ENCODE data around the gene RIPOR1.

The RIPOR1 gene

DNA sequence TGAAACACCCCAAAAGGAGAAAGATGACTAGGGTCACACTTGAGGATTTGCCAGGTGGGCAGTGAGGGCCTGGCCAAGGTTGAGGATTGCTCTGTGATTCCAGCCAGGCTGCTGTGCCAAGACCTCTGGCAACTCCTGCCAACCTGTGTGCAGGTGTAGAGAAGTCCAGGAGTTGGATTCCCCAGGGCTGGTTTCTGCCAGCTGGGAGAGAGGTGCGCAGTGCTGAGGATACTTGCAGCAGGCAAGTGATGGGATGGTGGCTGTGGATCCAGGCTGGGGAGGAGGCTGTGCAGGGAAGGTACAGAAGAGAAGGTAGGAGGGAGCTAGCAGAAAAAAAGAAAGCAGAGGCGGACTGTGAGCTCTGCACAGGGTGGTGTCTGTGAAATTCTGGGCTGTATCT lies 6.6 kb downstream of the RIPOR1 start:
- no peak overlapping the region for H3K4me3 ChIP-seq (ENCODE audit: low read depth, low read length)
- TF ChIP-seq, protein P1, sequence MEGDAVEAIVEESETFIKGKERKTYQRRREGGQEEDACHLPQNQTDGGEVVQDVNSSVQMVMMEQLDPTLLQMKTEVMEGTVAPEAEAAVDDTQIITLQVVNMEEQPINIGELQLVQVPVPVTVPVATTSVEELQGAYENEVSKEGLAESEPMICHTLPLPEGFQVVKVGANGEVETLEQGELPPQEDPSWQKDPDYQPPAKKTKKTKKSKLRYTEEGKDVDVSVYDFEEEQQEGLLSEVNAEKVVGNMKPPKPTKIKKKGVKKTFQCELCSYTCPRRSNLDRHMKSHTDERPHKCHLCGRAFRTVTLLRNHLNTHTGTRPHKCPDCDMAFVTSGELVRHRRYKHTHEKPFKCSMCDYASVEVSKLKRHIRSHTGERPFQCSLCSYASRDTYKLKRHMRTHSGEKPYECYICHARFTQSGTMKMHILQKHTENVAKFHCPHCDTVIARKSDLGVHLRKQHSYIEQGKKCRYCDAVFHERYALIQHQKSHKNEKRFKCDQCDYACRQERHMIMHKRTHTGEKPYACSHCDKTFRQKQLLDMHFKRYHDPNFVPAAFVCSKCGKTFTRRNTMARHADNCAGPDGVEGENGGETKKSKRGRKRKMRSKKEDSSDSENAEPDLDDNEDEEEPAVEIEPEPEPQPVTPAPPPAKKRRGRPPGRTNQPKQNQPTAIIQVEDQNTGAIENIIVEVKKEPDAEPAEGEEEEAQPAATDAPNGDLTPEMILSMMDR (IDR thresholded peaks at IDR 0.05; ENCODE audit: control insufficient read depth, extremely low read depth, insufficient read depth) = no peak
- DNase-seq (ENCODE audit: low read depth) = no peak

DNA sequence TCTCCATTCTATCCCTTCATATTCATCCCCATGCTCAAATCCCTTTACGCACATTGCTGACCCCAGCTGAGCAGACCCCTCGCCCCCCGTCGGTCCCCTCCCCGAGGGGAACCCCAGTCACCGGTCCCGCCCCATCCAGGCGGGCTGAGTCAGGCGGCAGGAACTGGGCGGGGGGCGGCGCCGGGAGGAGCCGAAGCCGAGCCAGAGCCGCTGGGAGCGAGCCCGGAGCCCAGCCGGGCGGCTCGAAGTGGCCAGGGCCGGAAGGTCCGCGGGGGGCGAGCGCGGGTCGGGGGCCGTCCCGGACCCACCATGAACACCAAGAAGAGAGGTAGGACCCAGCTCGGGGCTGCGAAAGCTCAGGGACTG lies 8.6 kb downstream of the RIPOR1 start:
- H3K4me3 ChIP-seq (ENCODE audit: low read depth, low read length) = no peak overlapping the region
- TF ChIP-seq, protein P1 (IDR thresholded peaks at IDR 0.05; ENCODE audit: control insufficient read depth, extremely low read depth, insufficient read depth) = no peak
- no peak for DNase-seq (ENCODE audit: low read depth)

DNA sequence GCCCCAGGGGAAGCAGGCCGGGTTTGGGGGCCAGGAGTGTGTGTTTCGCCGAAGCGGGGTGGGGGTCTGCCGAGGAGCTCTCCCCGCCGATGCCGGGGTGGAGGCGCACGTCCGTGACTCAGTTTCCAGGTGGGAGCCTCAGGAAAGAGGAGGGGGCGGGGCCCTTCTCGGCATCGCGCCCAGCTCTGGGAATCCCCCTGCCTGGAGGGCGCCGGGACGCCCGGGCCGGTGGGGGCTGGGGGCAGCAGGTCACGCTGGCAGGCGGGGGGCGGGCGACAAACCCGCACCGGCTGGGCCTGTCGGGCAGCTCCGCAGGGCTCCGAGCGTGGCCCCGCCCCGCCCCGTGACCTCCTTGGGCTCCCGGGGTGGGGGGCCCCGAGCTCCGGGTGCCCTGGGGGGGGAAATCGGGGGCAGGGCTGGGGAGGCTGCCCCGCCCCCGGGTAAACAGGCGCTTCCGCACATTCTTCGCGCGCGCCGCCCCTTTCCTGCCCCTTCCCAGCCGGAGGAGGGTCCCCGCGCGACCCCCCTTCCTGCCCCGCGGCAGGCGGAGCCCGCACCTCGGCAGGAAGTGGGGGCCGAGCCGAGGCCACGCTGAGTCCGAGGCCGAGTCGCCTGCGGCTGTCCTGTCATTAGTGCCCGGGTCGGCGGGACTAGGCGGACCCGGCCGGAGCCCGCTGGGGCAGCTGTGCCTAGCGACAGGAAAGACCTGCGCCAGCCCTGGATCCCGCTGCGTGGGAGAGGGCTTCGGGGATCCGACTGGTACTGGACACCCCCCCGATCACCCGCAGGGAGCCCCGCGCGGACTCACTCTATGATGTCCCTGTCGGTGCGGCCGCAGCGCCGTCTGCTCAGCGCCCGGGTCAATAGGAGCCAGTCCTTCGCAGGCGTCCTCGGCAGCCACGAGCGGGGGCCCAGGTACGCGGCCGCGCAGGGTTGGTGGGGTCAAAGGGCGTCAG lies 9.3 kb downstream of the RIPOR1 start:
- DNase-seq (ENCODE audit: low read depth) = no peak
- TF ChIP-seq, protein P1 (IDR thresholded peaks at IDR 0.05; ENCODE audit: control insufficient read depth, extremely low read depth, insufficient read depth) = no peak
- H3K4me3 ChIP-seq (ENCODE audit: low read depth, low read length) = no peak overlapping the region

DNA sequence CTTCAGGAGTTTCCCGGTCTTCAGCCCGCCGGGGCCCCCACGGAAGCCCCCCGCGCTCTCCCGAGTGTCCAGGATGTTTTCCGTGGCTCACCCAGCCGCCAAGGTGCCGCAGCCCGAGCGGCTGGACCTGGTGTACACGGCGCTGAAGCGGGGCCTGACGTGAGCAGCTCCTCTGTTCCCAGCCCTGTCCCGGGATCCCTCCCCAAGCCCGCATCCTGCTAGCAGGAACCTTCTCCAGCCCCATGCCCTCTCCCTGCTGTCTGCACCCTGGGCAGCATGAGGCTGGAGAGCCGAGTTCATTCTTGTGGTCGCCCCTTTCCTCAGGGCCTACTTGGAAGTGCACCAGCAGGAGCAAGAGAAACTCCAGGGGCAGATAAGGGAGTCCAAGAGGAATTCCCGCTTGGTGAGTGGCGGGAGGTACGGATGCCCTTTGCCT lies 10.1 kb downstream of the RIPOR1 start:
- H3K4me3 ChIP-seq (ENCODE audit: low read depth, low read length) = no peak overlapping the region
- no peak for DNase-seq (ENCODE audit: low read depth)
- TF ChIP-seq, protein P1 (IDR thresholded peaks at IDR 0.05; ENCODE audit: control insufficient read depth, extremely low read depth, insufficient read depth) = no peak

DNA sequence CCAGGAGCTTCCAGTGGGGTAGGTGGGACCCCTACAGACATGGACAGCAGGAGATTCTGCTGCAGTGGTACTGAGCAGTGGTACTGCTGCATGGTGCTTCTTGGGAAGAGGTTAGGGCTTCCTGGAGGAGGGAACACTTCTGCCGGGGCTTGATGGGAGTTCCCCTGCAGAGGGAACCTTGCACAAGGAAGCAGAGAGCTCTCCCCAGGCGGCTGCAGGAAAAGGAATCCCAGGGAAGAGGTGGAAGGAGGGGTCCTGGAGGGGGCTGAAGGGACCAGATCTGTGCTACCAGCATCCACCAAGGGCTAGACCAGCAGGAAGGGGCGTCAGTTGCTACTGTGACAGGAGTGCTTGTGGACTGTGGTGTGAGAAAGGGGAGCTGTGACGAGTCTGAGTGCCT lies 10.6 kb downstream of the RIPOR1 start:
- H3K4me3 ChIP-seq (ENCODE audit: low read depth, low read length) = no peak overlapping the region
- DNase-seq (ENCODE audit: low read depth) = no peak
- TF ChIP-seq, protein P1 (IDR thresholded peaks at IDR 0.05; ENCODE audit: control insufficient read depth, extremely low read depth, insufficient read depth) = no peak

DNA sequence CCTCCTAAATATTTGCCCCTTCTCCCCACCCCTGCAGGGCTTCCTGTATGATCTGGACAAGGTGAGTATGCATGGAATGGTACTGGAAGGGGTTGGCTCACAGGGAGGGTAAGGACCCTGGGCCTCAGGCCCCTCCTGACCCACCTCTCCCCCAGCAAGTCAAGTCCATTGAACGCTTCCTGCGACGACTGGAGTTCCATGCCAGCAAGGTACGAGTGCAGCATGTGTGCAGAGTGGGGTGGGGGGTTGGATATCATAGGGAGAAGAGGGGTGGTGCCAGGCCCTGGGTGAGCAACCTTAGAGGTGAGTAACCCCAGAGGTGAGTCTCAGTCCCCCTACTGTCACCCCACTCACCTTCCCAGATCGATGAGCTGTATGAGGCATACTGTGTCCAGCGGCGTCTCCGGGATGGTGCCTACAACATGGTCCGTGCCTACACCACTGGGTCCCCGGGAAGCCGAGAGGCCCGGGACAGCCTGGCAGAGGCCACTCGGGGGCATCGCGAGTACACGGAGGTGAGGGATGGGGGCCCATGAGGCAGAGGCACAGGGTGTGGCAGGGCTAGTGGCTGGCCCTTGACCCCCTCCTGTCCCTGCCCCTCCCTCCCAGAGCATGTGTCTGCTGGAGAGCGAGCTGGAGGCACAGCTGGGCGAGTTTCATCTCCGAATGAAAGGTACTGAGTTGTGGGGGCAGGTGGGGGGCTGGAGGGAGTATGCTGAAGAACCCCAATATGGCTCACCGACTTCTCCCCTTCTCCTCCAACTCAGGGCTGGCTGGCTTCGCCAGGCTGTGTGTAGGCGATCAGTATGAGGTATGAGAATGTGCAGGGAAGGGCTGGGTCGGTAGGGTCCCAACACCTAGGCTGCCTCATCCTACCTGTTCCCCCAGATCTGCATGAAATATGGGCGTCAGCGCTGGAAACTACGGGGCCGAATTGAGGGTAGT lies 11.3 kb downstream of the RIPOR1 start:
- DNase-seq (ENCODE audit: low read depth) = no peak
- H3K4me3 ChIP-seq (ENCODE audit: low read depth, low read length) = no peak overlapping the region
- TF ChIP-seq, protein P1 (IDR thresholded peaks at IDR 0.05; ENCODE audit: control insufficient read depth, extremely low read depth, insufficient read depth) = no peak

Measured in LNCaP clone FGC (cell line).